Renal cortex interstitium (tissue), 11 donors: ENCODE measurements around the gene CDK19. TPM values are rescaled to one million over a fixed set of nuclear protein-coding genes. Genes with fewer than 3 reads are reported as not detected.
"Not testable (repeated sequence)": the region's sequence is repeated elsewhere in the genome, so short reads cannot be mapped to it uniquely, and the experiment has no call there.

Experiments
- DNase-seq, 11 donors: peaks; one replicate each; pipeline ENCODE4 v3.0.0-alpha.2; 2013; ENCODE audit warnings: low read depth in 9 of 11, low spot score in 4 of 11; ENCODE audit errors: extremely low read depth in 1 of 11
- polyA plus RNA-seq, 3 donors: library from polyadenylated mRNA; unstranded; fragments of 120-200 nt; gene quantifications; one replicate each; pipeline ENCODE4 v1.2.1, GENCODE V29; 2013; ENCODE audit not compliant: insufficient read length in 3 of 3

The CDK19 gene
- polyA plus RNA-seq, 3 donors: 33.9 to 42.6 (median 36.6) TPM

- no peak for DNase-seq
Observed at GRCh38 chr6:110823146-110823545, 7.9 kb upstream of the CDK19 start.

DNA sequence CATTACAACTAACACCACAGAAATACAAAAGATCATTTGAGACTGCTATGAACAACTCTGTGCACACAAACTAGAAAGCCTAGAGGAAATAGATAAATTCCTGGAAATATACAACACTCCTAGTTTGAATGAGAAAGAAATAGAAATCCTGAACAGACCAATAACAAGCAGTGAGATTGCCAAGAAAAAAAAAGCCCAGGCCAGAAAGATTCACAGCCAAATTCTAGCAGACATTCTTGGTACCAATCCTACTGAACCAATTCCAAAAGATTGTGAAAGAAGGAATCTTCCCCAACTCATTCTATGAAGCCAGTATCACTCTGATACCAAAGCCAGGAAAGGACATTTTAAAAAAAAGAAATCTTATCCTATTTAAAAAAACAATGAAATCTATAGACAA lies 7.0 kb upstream of the CDK19 start:
- DNase-seq: no peak

DNA sequence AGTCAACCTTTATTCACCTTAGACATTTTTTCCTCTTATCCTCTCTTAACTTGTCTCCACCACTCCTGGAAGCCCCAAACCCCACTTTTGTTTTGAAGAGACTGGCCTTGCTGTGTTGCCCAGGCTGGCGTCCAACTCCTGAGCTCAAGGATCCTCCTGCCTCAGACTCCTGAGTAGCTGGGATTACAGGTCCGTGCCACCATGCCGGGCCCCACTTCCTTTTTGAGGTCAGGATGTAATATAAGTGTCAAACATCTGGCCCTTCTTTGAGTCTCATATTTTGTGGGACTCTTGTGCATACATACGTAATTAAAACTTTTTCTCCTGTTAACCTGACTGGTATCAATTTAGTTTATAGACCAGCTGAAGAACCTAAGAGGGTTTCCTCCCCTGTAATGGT lies 1.4 kb upstream of the CDK19 start:
- DNase-seq: no peak

- DNase-seq: peak in 1 of 11 donors; percentile 38
Observed at GRCh38 chr6:110815015-110815410, 256 bp downstream of the CDK19 start.

DNA sequence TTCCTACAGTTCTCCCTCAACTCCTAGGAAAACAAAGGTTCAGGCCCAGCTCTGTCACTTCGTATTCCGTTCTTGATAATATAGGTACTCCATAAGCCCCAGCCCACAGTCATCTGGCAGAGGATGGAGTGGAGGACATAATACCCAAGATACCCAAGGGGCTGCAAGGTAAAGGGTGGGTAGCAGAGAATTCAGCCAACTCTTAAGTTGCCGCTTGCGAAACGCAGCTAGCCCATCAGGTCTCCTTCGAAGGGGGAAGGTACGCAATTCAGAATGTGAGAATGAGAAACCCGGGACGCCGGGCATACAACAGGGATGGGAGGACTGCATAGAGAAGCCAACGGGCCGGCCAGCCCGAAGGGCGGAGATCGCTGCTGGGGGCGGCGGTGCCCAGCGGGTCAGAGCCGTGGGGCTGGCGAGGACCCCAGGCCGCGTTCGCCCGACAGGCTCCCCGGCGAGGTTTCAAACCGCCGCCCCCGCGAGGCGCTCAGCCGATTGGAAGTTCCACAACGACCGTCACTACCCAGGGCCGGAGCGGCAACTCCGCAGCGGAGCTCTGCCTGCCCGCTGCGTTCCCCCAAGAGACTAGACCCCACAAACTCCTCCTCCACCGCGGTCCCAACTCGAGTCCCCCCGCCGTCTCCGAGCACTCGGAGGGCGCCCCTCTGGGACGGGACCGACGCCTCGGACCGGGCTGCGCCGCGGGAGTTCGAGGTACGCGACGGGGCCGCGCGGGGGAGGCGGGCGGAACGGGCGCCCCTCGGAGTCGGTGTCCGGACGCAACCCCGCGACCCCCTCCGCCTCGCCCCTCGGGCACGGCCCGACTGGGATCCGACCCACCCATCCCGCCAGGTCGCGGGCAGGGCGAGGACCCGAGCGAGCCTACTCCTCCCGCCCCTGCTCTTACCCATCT lies 911 bp downstream of the CDK19 start:
- peak in 9 of 11 donors; percentile 33 to 55 (median 42) for DNase-seq

DNA sequence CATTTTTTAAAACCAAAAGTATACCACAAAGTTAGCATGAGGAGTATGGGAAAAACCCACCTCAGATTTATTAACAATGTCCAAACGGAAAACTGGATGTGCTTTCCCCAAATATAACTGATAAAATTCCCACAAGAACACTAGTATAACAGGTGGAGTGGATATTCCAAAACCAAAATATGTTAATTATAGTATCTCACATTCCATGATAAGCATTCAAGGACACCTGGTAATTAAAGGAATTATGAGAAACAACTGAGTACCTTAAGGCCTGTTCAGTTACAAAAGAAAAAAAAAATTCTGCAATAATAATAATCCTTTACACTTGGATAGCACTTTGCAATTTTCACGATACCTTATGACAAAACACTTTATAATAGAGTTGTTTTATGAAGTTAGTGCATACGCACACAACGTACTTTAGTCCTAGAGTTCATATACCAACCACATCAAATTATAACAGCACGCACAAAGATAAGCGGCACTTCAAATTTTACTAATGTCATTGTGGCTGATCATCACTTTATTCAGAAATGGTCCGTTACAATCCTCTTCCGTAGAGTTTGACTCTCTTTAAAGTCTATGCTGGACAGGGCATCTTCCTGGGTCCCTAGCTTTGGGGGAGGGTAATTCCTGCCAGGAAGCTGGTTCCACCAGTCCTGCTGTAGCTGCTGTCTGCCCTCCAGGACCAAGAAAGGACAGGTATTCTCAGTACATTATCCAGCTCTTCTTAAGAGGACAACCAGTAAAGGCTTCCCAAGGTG lies 1.7 kb downstream of the CDK19 start:
- peak in 3 of 11 donors; percentile 5 to 10 (median 6) for DNase-seq

DNA sequence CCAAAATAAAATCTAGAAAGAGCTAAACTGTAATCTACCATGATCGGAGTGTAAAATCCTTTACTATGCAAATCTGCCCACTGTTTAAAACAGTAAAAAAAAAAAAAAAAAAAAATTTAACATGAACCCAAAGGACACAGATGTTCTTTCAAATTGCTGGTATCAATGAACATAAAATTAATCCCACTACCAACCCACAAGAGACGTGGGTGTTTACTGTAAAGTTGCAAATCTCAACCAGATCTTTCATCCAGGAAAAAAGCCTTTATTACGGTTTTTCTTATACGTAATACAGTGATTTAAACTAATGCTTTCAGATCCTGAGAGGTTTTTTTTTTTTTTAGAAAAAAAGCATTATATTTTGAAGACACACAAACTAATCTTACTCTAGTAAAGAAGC lies 2.5 kb downstream of the CDK19 start:
- DNase-seq: no peak

- DNase-seq: no peak
Observed at GRCh38 chr6:110810896-110811586, 4.2 kb downstream of the CDK19 start.

DNA sequence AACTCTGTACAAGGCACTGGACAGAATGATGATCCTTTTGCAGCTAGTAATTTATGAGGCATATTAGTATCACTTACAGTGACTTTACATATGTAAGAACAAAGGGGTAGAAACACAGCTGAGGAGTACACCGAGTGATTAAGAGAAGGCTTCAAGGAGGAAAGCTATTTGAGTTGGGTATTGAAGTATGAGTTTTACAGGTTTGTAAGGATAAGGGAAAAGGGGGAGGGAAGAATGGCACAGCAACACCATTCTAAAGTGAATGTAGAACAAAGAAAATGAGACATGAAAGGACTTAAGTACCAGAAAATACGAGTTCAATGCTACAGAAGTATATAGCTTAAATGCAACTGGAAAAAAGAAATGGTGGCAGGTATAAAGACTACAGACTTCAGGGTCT lies 5.5 kb downstream of the CDK19 start:
- DNase-seq: no peak

DNA sequence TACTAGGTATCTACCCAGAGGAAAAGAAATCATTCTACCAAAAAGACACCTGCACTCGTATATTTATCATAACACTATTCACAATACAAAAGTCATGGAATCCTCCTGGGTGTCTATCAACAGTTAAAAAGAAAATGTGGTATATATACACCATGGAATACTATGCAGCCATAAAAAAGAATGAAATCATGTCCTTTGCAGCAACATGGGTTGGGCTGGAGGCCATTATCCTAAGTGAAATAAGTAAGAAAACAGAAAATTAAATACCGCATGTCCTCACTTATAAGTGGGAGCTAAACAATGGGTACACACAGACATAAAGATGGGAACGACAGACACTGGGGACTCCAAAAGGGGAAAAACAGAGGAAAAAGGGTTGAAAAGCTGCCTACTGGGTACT lies 13.1 kb downstream of the CDK19 start:
- DNase-seq: not testable (repeated sequence)

DNA sequence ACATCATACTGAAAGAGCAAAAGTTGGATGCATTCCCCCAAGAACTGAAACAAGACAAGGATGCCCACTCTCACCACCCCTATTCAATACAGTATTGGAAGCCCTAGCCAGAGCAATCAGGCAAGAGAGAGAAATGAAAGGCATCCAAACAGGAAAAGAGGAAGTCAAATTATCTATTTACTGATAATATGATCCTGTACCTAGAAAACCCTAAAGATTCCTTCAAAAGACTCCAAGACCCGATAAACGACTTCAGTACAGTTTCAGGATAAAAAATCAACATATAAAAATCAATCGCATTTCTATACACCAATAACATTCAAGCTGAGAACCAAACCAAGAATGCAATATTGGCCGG lies 14.5 kb downstream of the CDK19 start:
- DNase-seq: no peak

DNA sequence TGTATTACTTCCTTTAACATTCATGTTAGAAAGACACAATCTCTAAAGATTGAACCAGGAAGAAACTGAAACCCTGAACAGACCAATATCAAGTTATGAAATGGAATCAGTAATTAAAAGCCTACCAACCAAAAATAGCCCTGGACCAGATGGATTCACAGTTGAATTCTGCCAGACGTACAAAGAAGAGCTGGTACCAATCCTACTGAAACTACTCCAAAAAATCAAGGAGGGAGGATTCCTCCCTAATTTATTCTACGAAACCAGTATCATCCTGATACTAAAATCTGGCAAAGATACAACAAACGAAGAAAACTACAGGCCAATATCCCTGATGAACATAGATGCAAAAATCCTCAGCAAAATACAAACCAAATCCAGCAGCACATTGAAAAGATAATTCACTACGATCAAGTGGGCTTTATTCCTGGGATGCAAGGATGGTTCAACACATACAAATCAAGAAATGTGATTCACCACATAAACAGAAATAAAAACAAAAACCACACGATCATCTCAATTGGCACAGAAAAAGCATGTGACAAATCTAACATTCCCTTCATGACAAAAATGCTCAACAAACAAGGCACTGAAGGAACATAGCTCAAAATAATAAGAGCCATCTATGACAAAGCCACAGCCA lies 15.0 kb downstream of the CDK19 start:
- DNase-seq: no peak

DNA sequence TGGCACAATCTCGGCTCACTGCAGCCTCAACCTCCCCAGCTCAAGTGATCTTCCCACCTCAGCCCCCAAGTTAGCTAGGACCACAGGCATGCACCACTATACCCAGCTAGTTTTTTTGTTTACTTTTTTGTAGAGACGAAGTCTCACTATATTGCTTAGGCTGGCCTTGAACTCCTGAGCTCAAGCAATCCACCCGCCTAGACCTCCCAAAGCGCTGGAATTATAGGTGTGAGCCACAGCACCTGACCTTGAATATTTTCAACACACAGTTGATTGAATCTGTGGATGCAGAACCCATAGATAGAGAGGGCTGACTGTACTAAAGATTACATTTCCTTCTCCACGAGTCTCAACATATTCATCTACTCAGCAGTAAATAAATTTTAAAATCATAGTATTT lies 15.6 kb downstream of the CDK19 start:
- DNase-seq: no peak

DNA sequence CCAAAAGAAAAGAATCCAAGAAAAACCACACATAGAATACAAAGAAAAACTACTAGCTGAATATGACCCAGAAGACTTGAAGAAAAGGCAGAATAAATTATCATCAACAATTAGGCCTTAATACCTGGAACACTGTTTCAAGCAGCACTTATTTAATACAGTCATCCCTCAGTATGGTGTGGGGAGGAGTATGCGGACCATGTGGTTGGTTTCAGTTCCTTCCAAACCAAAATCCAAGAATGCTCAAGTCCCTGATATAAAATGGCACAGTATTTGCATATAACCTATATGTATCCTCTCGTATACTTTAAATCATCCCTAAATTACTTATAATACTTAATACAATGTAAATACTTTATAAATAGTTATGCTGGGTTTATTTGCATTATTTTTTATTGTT lies 16.1 kb downstream of the CDK19 start:
- no peak for DNase-seq

- no peak for DNase-seq
Observed at GRCh38 chr6:110795271-110795670, 20.0 kb downstream of the CDK19 start.

DNA sequence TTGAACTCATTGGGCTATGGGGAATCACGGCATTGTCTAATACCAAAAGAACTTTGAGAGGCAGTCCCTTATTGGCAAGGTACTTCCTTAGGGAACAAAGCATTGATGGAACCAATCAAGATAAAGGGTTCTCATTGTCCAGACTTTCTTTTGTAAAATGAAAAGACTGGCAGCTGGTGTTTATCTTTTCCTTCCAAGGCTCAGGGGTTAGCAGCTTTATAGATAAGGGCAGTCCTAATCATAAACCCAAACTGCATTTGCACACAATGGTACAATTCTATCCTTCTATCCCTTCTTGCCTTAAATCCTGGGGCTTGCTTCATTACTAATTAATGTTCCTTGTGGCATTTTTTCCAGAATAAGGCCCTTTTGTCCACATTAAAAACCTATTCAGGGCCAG lies 28.6 kb downstream of the CDK19 start:
- DNase-seq: no peak

- no peak for DNase-seq
Observed at GRCh38 chr6:110786271-110786670, 29.0 kb downstream of the CDK19 start.

DNA sequence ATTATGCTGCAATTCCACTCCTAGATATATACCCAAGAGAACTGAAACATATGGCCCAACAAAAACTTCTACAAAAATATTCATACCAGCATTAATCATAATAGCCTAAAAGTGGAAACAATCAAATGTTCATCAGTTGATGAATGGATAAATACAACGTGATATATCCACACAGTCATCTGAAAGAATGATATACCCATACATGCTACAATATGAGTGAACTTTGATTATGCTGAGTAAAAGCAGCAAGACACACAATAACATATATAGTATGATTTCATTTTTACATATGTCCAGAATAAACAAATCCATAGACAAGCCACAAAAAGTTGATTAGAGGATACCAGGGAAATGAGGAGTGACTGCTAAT lies 30.7 kb downstream of the CDK19 start:
- DNase-seq: no peak

DNA sequence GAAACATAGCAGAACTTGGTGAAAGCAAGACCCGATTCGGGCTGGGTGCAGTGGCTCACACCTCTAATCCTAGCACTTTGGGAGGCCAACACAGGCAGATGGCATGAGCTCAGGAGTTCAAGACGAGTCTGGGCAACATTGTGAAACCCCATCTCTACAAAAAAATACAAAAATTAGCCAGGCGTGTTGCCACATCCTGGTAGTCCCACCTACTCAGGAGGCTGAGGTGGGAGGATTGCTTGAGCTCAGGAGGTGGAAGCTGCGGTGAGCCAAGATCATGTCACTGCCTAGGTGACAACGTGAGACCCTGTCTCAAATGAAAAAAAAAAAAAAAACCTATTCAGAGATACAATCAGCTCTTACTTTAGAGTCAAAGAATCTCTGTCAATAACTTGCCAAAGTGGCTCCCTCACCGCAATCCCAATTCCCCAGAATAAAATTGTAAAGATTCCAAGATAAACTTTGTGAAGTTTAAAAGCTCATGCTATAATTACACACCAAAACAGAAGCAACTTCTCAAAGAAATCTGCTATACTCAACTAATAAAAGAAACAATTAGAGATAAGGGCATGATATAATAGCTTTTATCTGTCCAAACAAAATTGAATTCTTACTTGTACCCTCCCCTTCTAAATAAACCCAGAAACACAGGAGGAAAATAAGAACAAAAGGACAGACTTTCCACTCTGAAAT lies 33.6 kb downstream of the CDK19 start:
- peak in 1 of 11 donors; percentile 2 for DNase-seq
